KBM-7 (cell line): ENCODE results near the gene GMPR.
"Not testable (repeated sequence)": the region's sequence is repeated elsewhere in the genome, so short reads cannot be mapped to it uniquely, and the experiment has no call there.

Experiments
- DNase-seq: peaks from one replicate; pipeline ENCODE4 v3.0.0-alpha.2; 2015
- in situ Hi-C: fragments of 300-500 bp; cut with MboI; formaldehyde crosslinking; loops from 2 replicates; pipeline ENCODE4 v1.14.3; 2020; ENCODE audit warnings: low sequenced_read_pairs, low pct_unique_long_range_greater_than_20kb, mixed read lengths

GMPR gene

GRCh38 chr6:16265351-16266341, 27.3 kb downstream of the GMPR start:
- in situ Hi-C loops, result no loop called here
- no peak for DNase-seq

GRCh38 chr6:16267428-16268263, 29.3 kb downstream of the GMPR start:
- in situ Hi-C loops, result no loop called here
- no peak for DNase-seq

GRCh38 chr6:16269442-16270070, 31.2 kb downstream of the GMPR start:
- in situ Hi-C loops, DNase-seq: not testable (repeated sequence)

GRCh38 chr6:16270178-16270794, 31.9 kb downstream of the GMPR start:
- DNase-seq, result no peak
- in situ Hi-C loops, result no loop called here

GRCh38 chr6:16271428-16271827, 33.0 kb downstream of the GMPR start:
- no peak for DNase-seq
- in situ Hi-C loops, result no loop called here

GRCh38 chr6:16272201-16272600, 33.8 kb downstream of the GMPR start:
- in situ Hi-C loops, result no loop called here
- no peak for DNase-seq

- in situ Hi-C loops, result no loop called here
- peak; percentile 16 for DNase-seq
Observed at GRCh38 chr6:16273256-16273655, 34.9 kb downstream of the GMPR start.

GRCh38 chr6:16274483-16274882, 36.1 kb downstream of the GMPR start:
- no peak for DNase-seq
- in situ Hi-C loops, result no loop called here

GRCh38 chr6:16274885-16275589, 36.6 kb downstream of the GMPR start:
- in situ Hi-C loops, result no loop called here

GRCh38 chr6:16277101-16277981, 39.0 kb downstream of the GMPR start:
- DNase-seq, result peak; percentile 81
- in situ Hi-C loops, result no loop called here

More at GRCh38 chr6:16274885-16275589, 36.6 kb downstream of the GMPR start:
- DNase-seq, result no peak

GRCh38 chr6:16278048-16278724, 39.8 kb downstream of the GMPR start:
- DNase-seq, result no peak
- in situ Hi-C loops, result no loop called here

GRCh38 chr6:16278750-16279149, 40.4 kb downstream of the GMPR start:
- in situ Hi-C loops, result no loop called here
- DNase-seq, result no peak

GRCh38 chr6:16279243-16279642, 40.9 kb downstream of the GMPR start:
- in situ Hi-C loops, result no loop called here
- no peak for DNase-seq

GRCh38 chr6:16282370-16282769, 44.0 kb downstream of the GMPR start:
- in situ Hi-C loops, result no loop called here

GRCh38 chr6:16284472-16284871, 46.1 kb downstream of the GMPR start:
- in situ Hi-C loops, result no loop called here

More at GRCh38 chr6:16282370-16282769, 44.0 kb downstream of the GMPR start:
- DNase-seq, result no peak

GRCh38 chr6:16285467-16286150, 47.2 kb downstream of the GMPR start:
- in situ Hi-C loops, result no loop called here
- DNase-seq, result no peak

More at GRCh38 chr6:16284472-16284871, 46.1 kb downstream of the GMPR start:
- DNase-seq, result no peak
